GM18951 (cell line): Measurements from ENCODE around the gene VPS8.
"Not testable (repeated sequence)": the region's sequence is repeated elsewhere in the genome, so short reads cannot be mapped to it uniquely, and the experiment has no call there.

Experiments
- POLR2A ChIP-seq: IDR thresholded peaks from 4 replicates; pipeline ENCODE4 v1.6.1; 2011; ENCODE audit warnings: mild to moderate bottlenecking; ENCODE audit not compliant: insufficient read length, insufficient read depth; ENCODE audit errors: extremely low read depth
- in situ Hi-C: fragments of 300-500 bp; cut with MboI; formaldehyde crosslinking; loops from one replicate; pipeline ENCODE4 v1.12.0; 2022; ENCODE audit warnings: low sequenced_read_pairs, mixed read lengths, inconsistent platforms; ENCODE audit not compliant: unreplicated experiment

The VPS8 gene

GRCh38 chr3:184949251-184949965 lies 137.4 kb downstream of the VPS8 start:
- in situ Hi-C loops = no loop called here
- TF ChIP-seq POLR2A = no peak

GRCh38 chr3:184950816-184951215 lies 138.8 kb downstream of the VPS8 start:
- in situ Hi-C loops = not testable (repeated sequence)

GRCh38 chr3:184952671-184953070 lies 140.7 kb downstream of the VPS8 start:
- TF ChIP-seq POLR2A = no peak
- in situ Hi-C loops = no loop called here

- TF ChIP-seq POLR2A = no peak
- in situ Hi-C loops = no loop called here
Measured at GRCh38 chr3:184953401-184953800, 141.4 kb downstream of the VPS8 start.

GRCh38 chr3:184954251-184954650 lies 142.3 kb downstream of the VPS8 start:
- in situ Hi-C loops = no loop called here
- no peak for TF ChIP-seq POLR2A

- in situ Hi-C loops = not testable (repeated sequence)
Measured at GRCh38 chr3:184954851-184955250, 142.9 kb downstream of the VPS8 start.

GRCh38 chr3:184965639-184966430 lies 153.9 kb downstream of the VPS8 start:
- in situ Hi-C loops = no loop called here
- no peak for TF ChIP-seq POLR2A

GRCh38 chr3:184968115-184968514 lies 156.1 kb downstream of the VPS8 start:
- in situ Hi-C loops = no loop called here
- no peak for TF ChIP-seq POLR2A

- in situ Hi-C loops = no loop called here
- no peak for TF ChIP-seq POLR2A
Measured at GRCh38 chr3:184970186-184970585, 158.2 kb downstream of the VPS8 start.

- in situ Hi-C loops = no loop called here
- TF ChIP-seq POLR2A = no peak
Measured at GRCh38 chr3:184977796-184978195, 165.8 kb downstream of the VPS8 start.

- in situ Hi-C loops = no loop called here
- TF ChIP-seq POLR2A = no peak
Measured at GRCh38 chr3:184981071-184981470, 169.1 kb downstream of the VPS8 start.

GRCh38 chr3:184982076-184982475 lies 170.1 kb downstream of the VPS8 start:
- in situ Hi-C loops = no loop called here
- no peak for TF ChIP-seq POLR2A

- in situ Hi-C loops = no loop called here
- no peak for TF ChIP-seq POLR2A
Measured at GRCh38 chr3:184985586-184985985, 173.6 kb downstream of the VPS8 start.

GRCh38 chr3:184986366-184986889 lies 174.5 kb downstream of the VPS8 start:
- in situ Hi-C loops = no loop called here
- no peak for TF ChIP-seq POLR2A

GRCh38 chr3:184993394-184993793 lies 181.4 kb downstream of the VPS8 start:
- TF ChIP-seq POLR2A = no peak
- in situ Hi-C loops = no loop called here

- in situ Hi-C loops = not testable (repeated sequence)
Measured at GRCh38 chr3:185003876-185004275, 191.9 kb downstream of the VPS8 start.
